ENCODE data around the gene MCM8. TPM values are rescaled to one million over a fixed set of nuclear protein-coding genes. Genes with fewer than 3 reads are reported as not detected.

MCM8 gene
- polyA plus RNA-seq, 2 donors, result 2.5 to 2.9 TPM

- Histone ChIP-seq H3K27ac (ENCODE audit: low read depth in 2 of 2, low read length in 1 of 2) (no peak overlapping the region), H3K4me3 (ENCODE audit: low read depth in 1 of 2, low read length in 2 of 2) (no peak overlapping the region), H3K27me3 (ENCODE audit: control insufficient read depth in 1 of 2, insufficient read depth in 2 of 2, low read length in 2 of 2) (no peaks in the 10 kb centered on the region), H3K4me1 (ENCODE audit: control insufficient read depth in 2 of 2, insufficient read depth in 2 of 2, low read length in 1 of 2) (no peaks in the 10 kb centered on the region), H3K36me3 (ENCODE audit: control insufficient read depth in 2 of 2, insufficient read depth in 2 of 2, low read length in 1 of 2) (no peaks in the 10 kb centered on the region), H3K9me3 (ENCODE audit: control insufficient read depth in 2 of 2, insufficient read depth in 1 of 2, low read depth in 1 of 2, low read length in 1 of 2) (no peaks in the 10 kb centered on the region)
- WGBS, 2 donors, result 71 to 88% methylated on average over 2 of the region's 2 CpGs
Observed at GRCh38 chr20:5973172-5973571, 22.7 kb downstream of the MCM8 start.

- Histone ChIP-seq H3K27ac (ENCODE audit: low read depth in 2 of 2, low read length in 1 of 2) (no peak overlapping the region), H3K4me1 (ENCODE audit: control insufficient read depth in 2 of 2, insufficient read depth in 2 of 2, low read length in 1 of 2) (no peaks in the 10 kb centered on the region), H3K9me3 (ENCODE audit: control insufficient read depth in 2 of 2, insufficient read depth in 1 of 2, low read depth in 1 of 2, low read length in 1 of 2) (no peaks in the 10 kb centered on the region), H3K36me3 (ENCODE audit: control insufficient read depth in 2 of 2, insufficient read depth in 2 of 2, low read length in 1 of 2) (no peaks in the 10 kb centered on the region), H3K27me3 (ENCODE audit: control insufficient read depth in 1 of 2, insufficient read depth in 2 of 2, low read length in 2 of 2) (no peaks in the 10 kb centered on the region), H3K4me3 (ENCODE audit: low read depth in 1 of 2, low read length in 2 of 2) (no peak overlapping the region)
- WGBS, 2 donors, result 92% methylated on average over 4 of the region's 4 CpGs
Observed at GRCh38 chr20:5973971-5974370, 23.5 kb downstream of the MCM8 start.

- H3K27me3 ChIP-seq (ENCODE audit: control insufficient read depth in 1 of 2, insufficient read depth in 2 of 2, low read length in 2 of 2), result no peaks in the 10 kb centered on the region
- 100% methylated on average over 1 of the region's 1 CpG for WGBS, 2 donors
- no peak overlapping the region for H3K4me3 ChIP-seq (ENCODE audit: low read depth in 1 of 2, low read length in 2 of 2)
- peaks cover 0 to under 1% of the 10 kb centered on the region in 2 donors for H3K36me3 ChIP-seq (ENCODE audit: control insufficient read depth in 2 of 2, insufficient read depth in 2 of 2, low read length in 1 of 2)
- no peaks in the 10 kb centered on the region for H3K9me3 ChIP-seq (ENCODE audit: control insufficient read depth in 2 of 2, insufficient read depth in 1 of 2, low read depth in 1 of 2, low read length in 1 of 2)
- no peak overlapping the region for H3K27ac ChIP-seq (ENCODE audit: low read depth in 2 of 2, low read length in 1 of 2)
- no peaks in the 10 kb centered on the region for H3K4me1 ChIP-seq (ENCODE audit: control insufficient read depth in 2 of 2, insufficient read depth in 2 of 2, low read length in 1 of 2)
Observed at GRCh38 chr20:5974531-5974930, 24.1 kb downstream of the MCM8 start.

GRCh38 chr20:5975778-5976177 is 25.3 kb downstream of the MCM8 start:
- peaks cover 0 to 3% of the 10 kb centered on the region in 2 donors for H3K36me3 ChIP-seq (ENCODE audit: control insufficient read depth in 2 of 2, insufficient read depth in 2 of 2, low read length in 1 of 2)
- no peaks in the 10 kb centered on the region for H3K4me1 ChIP-seq (ENCODE audit: control insufficient read depth in 2 of 2, insufficient read depth in 2 of 2, low read length in 1 of 2)
- H3K27me3 ChIP-seq (ENCODE audit: control insufficient read depth in 1 of 2, insufficient read depth in 2 of 2, low read length in 2 of 2), result no peaks in the 10 kb centered on the region
- WGBS, 2 donors, result 60 to 70% methylated on average over 2 of the region's 2 CpGs
- H3K4me3 ChIP-seq (ENCODE audit: low read depth in 1 of 2, low read length in 2 of 2), result no peak overlapping the region
- H3K27ac ChIP-seq (ENCODE audit: low read depth in 2 of 2, low read length in 1 of 2), result no peak overlapping the region
- H3K9me3 ChIP-seq (ENCODE audit: control insufficient read depth in 2 of 2, insufficient read depth in 1 of 2, low read depth in 1 of 2, low read length in 1 of 2), result no peaks in the 10 kb centered on the region

GRCh38 chr20:5977223-5977622 is 26.8 kb downstream of the MCM8 start:
- peaks cover 0 to 3% of the 10 kb centered on the region in 2 donors for H3K36me3 ChIP-seq (ENCODE audit: control insufficient read depth in 2 of 2, insufficient read depth in 2 of 2, low read length in 1 of 2)
- no peaks in the 10 kb centered on the region for H3K27me3 ChIP-seq (ENCODE audit: control insufficient read depth in 1 of 2, insufficient read depth in 2 of 2, low read length in 2 of 2)
- no peak overlapping the region for H3K4me3 ChIP-seq (ENCODE audit: low read depth in 1 of 2, low read length in 2 of 2)
- H3K27ac ChIP-seq (ENCODE audit: low read depth in 2 of 2, low read length in 1 of 2), result no peak overlapping the region
- H3K9me3 ChIP-seq (ENCODE audit: control insufficient read depth in 2 of 2, insufficient read depth in 1 of 2, low read depth in 1 of 2, low read length in 1 of 2), result no peaks in the 10 kb centered on the region
- 50 to 51% methylated on average over 2 of the region's 2 CpGs for WGBS, 2 donors
- no peaks in the 10 kb centered on the region for H3K4me1 ChIP-seq (ENCODE audit: control insufficient read depth in 2 of 2, insufficient read depth in 2 of 2, low read length in 1 of 2)

GRCh38 chr20:5977975-5978374 is 27.5 kb downstream of the MCM8 start:
- no peaks in the 10 kb centered on the region for H3K27me3 ChIP-seq (ENCODE audit: control insufficient read depth in 1 of 2, insufficient read depth in 2 of 2, low read length in 2 of 2)
- no peak overlapping the region for H3K4me3 ChIP-seq (ENCODE audit: low read depth in 1 of 2, low read length in 2 of 2)
- peaks cover 0 to 3% of the 10 kb centered on the region in 2 donors for H3K36me3 ChIP-seq (ENCODE audit: control insufficient read depth in 2 of 2, insufficient read depth in 2 of 2, low read length in 1 of 2)
- H3K9me3 ChIP-seq (ENCODE audit: control insufficient read depth in 2 of 2, insufficient read depth in 1 of 2, low read depth in 1 of 2, low read length in 1 of 2), result no peaks in the 10 kb centered on the region
- 97 to 100% methylated on average over 1 of the region's 1 CpG for WGBS, 2 donors
- H3K4me1 ChIP-seq (ENCODE audit: control insufficient read depth in 2 of 2, insufficient read depth in 2 of 2, low read length in 1 of 2), result no peaks in the 10 kb centered on the region
- H3K27ac ChIP-seq (ENCODE audit: low read depth in 2 of 2, low read length in 1 of 2), result no peak overlapping the region

- Histone ChIP-seq H3K27ac (ENCODE audit: low read depth in 2 of 2, low read length in 1 of 2) (no peak overlapping the region), H3K9me3 (ENCODE audit: control insufficient read depth in 2 of 2, insufficient read depth in 1 of 2, low read depth in 1 of 2, low read length in 1 of 2) (no peaks in the 10 kb centered on the region), H3K4me1 (ENCODE audit: control insufficient read depth in 2 of 2, insufficient read depth in 2 of 2, low read length in 1 of 2) (no peaks in the 10 kb centered on the region), H3K36me3 (ENCODE audit: control insufficient read depth in 2 of 2, insufficient read depth in 2 of 2, low read length in 1 of 2) (peaks cover 0 to 3% of the 10 kb centered on the region in 2 donors), H3K4me3 (ENCODE audit: low read depth in 1 of 2, low read length in 2 of 2) (no peak overlapping the region), H3K27me3 (ENCODE audit: control insufficient read depth in 1 of 2, insufficient read depth in 2 of 2, low read length in 2 of 2) (no peaks in the 10 kb centered on the region)
- WGBS, 2 donors, result 95% methylated on average over 4 of the region's 4 CpGs
Observed at GRCh38 chr20:5979801-5980200, 29.3 kb downstream of the MCM8 start.

GRCh38 chr20:5980720-5981538 is 30.5 kb downstream of the MCM8 start:
- peaks cover 0 to 3% of the 10 kb centered on the region in 2 donors for H3K36me3 ChIP-seq (ENCODE audit: control insufficient read depth in 2 of 2, insufficient read depth in 2 of 2, low read length in 1 of 2)
- no peak overlapping the region for H3K4me3 ChIP-seq (ENCODE audit: low read depth in 1 of 2, low read length in 2 of 2)
- no peak overlapping the region for H3K27ac ChIP-seq (ENCODE audit: low read depth in 2 of 2, low read length in 1 of 2)
- H3K27me3 ChIP-seq (ENCODE audit: control insufficient read depth in 1 of 2, insufficient read depth in 2 of 2, low read length in 2 of 2), result no peaks in the 10 kb centered on the region
- 72 to 88% methylated on average over 5 of the region's 5 CpGs for WGBS, 2 donors
- H3K9me3 ChIP-seq (ENCODE audit: control insufficient read depth in 2 of 2, insufficient read depth in 1 of 2, low read depth in 1 of 2, low read length in 1 of 2), result no peaks in the 10 kb centered on the region
- H3K4me1 ChIP-seq (ENCODE audit: control insufficient read depth in 2 of 2, insufficient read depth in 2 of 2, low read length in 1 of 2), result no peaks in the 10 kb centered on the region

GRCh38 chr20:5987383-5987782 is 36.9 kb downstream of the MCM8 start:
- H3K27me3 ChIP-seq (ENCODE audit: control insufficient read depth in 1 of 2, insufficient read depth in 2 of 2, low read length in 2 of 2), result no peaks in the 10 kb centered on the region
- no peaks in the 10 kb centered on the region for H3K4me1 ChIP-seq (ENCODE audit: control insufficient read depth in 2 of 2, insufficient read depth in 2 of 2, low read length in 1 of 2)
- no peaks in the 10 kb centered on the region for H3K9me3 ChIP-seq (ENCODE audit: control insufficient read depth in 2 of 2, insufficient read depth in 1 of 2, low read depth in 1 of 2, low read length in 1 of 2)
- H3K27ac ChIP-seq (ENCODE audit: low read depth in 2 of 2, low read length in 1 of 2), result no peak overlapping the region
- no peak overlapping the region for H3K4me3 ChIP-seq (ENCODE audit: low read depth in 1 of 2, low read length in 2 of 2)
- no peaks in the 10 kb centered on the region for H3K36me3 ChIP-seq (ENCODE audit: control insufficient read depth in 2 of 2, insufficient read depth in 2 of 2, low read length in 1 of 2)
- 91 to 93% methylated on average over 2 of the region's 2 CpGs for WGBS, 2 donors

GRCh38 chr20:5989539-5989938 is 39.1 kb downstream of the MCM8 start:
- H3K36me3 ChIP-seq (ENCODE audit: control insufficient read depth in 2 of 2, insufficient read depth in 2 of 2, low read length in 1 of 2), result no peaks in the 10 kb centered on the region

More at GRCh38 chr20:5989539-5989938, 39.1 kb downstream of the MCM8 start:
- Histone ChIP-seq H3K27ac (ENCODE audit: low read depth in 2 of 2, low read length in 1 of 2) (no peak overlapping the region), H3K4me1 (ENCODE audit: control insufficient read depth in 2 of 2, insufficient read depth in 2 of 2, low read length in 1 of 2) (no peaks in the 10 kb centered on the region), H3K4me3 (ENCODE audit: low read depth in 1 of 2, low read length in 2 of 2) (no peak overlapping the region), H3K27me3 (ENCODE audit: control insufficient read depth in 1 of 2, insufficient read depth in 2 of 2, low read length in 2 of 2) (no peaks in the 10 kb centered on the region), H3K9me3 (ENCODE audit: control insufficient read depth in 2 of 2, insufficient read depth in 1 of 2, low read depth in 1 of 2, low read length in 1 of 2) (no peaks in the 10 kb centered on the region)
- 88 to 95% methylated on average over 1 of the region's 1 CpG for WGBS, 2 donors

Measured in esophagus (tissue), 2 donors.